GM23338 (cell line): ENCODE results near the gene PLXNC1. TPM values are rescaled to one million over a fixed set of nuclear protein-coding genes. Genes with fewer than 3 reads are reported as not detected.

Experiments used
- ATAC-seq: fragments of 200-7000 bp; cut with Tn5 transposase; 3 replicates; pipeline ENCODE4 v1.9.1; 2020
- DNase-seq: peaks from one replicate; pipeline ENCODE4 v3.0.0-alpha.2; 2015; ENCODE audit warnings: low spot score
- H2AFZ ChIP-seq: fragments of 200-600 bp; sonication (generic); 2 replicates; pipeline ENCODE4 v1.8.0; 2016; ENCODE audit warnings: antibody characterized with exemption, mild to moderate bottlenecking, moderate library complexity
- H3F3A ChIP-seq: fragments of 200-600 bp; sonication (generic); replicated peaks from 2 replicates; pipeline ENCODE4 v1.8.0; 2017; ENCODE audit warnings: antibody characterized with exemption, mixed run types, low read depth
- H3K27ac ChIP-seq: fragments of 200-600 bp; sonication (generic); 2 replicates; pipeline ENCODE4 v1.6.1; 2016; ENCODE audit warnings: low read depth
- H3K27me3 ChIP-seq: fragments of 200-600 bp; sonication (generic); 2 replicates; pipeline ENCODE4 v1.8.0; 2016; ENCODE audit warnings: mild to moderate bottlenecking, mixed run types, moderate library complexity; ENCODE audit not compliant: insufficient read depth
- H3K36me3 ChIP-seq: fragments of 200-600 bp; sonication (generic); 2 replicates; pipeline ENCODE4 v1.8.0; 2016; ENCODE audit warnings: mild to moderate bottlenecking; ENCODE audit not compliant: insufficient read depth
- H3K4me1 ChIP-seq: fragments of 200-600 bp; sonication (generic); 2 replicates; pipeline ENCODE4 v1.8.0; 2016; ENCODE audit warnings: mild to moderate bottlenecking, moderate library complexity; ENCODE audit not compliant: insufficient read depth
- H3K4me2 ChIP-seq: fragments of 200-600 bp; sonication (generic); 2 replicates; pipeline ENCODE4 v1.7.1; 2017; ENCODE audit warnings: mixed run types
- H3K4me3 ChIP-seq: fragments of 200-600 bp; sonication (generic); 2 replicates; pipeline ENCODE4 v1.6.1; 2016; ENCODE audit warnings: mixed run types
- H3K79me2 ChIP-seq: fragments of 200-600 bp; sonication (generic); replicated peaks from 2 replicates; pipeline ENCODE4 v1.8.0; 2017; ENCODE audit warnings: mild to moderate bottlenecking; ENCODE audit not compliant: insufficient read depth
- H3K9me2 ChIP-seq: fragments of 200-600 bp; sonication (generic); 2 replicates; pipeline ENCODE4 v1.8.0; 2017; ENCODE audit not compliant: insufficient read depth
- H4K20me1 ChIP-seq: fragments of 200-600 bp; sonication (generic); replicated peaks from 2 replicates; pipeline ENCODE4 v1.8.0; 2017; ENCODE audit warnings: mild to moderate bottlenecking; ENCODE audit not compliant: insufficient read depth
- H3K27ac Mint-ChIP-seq: 2 replicates; pipeline ENCODE4 v1.8.0; 2020; ENCODE audit warnings: inconsistent platforms, mild to moderate bottlenecking, moderate library complexity, mixed read lengths
- H3K27me3 Mint-ChIP-seq: 3 replicates; pipeline ENCODE4 v1.8.0; 2022; ENCODE audit warnings: low read depth, mild to moderate bottlenecking, moderate library complexity, mixed read lengths, inconsistent platforms; ENCODE audit not compliant: insufficient read depth, poor library complexity
- H3K36me3 Mint-ChIP-seq: 3 replicates; pipeline ENCODE4 v1.8.0; 2021; ENCODE audit warnings: low read depth, mild to moderate bottlenecking, inconsistent platforms, moderate library complexity, mixed read lengths
- H3K4me1 Mint-ChIP-seq: 3 replicates; pipeline ENCODE4 v1.8.0; 2020; ENCODE audit warnings: mild to moderate bottlenecking, inconsistent platforms, mixed read lengths
- H3K4me3 Mint-ChIP-seq: 3 replicates; pipeline ENCODE4 v1.8.0; 2021; ENCODE audit warnings: moderate library complexity, mild to moderate bottlenecking, inconsistent platforms, mixed read lengths
- H3K9me3 Mint-ChIP-seq: 3 replicates; pipeline ENCODE4 v1.8.0; 2020; ENCODE audit warnings: moderate library complexity, mild to moderate bottlenecking, inconsistent platforms, mixed read lengths
- EZH2 ChIP-seq: fragments of 200-600 bp; sonication (generic); IDR thresholded peaks from one replicate; pipeline ENCODE4 v1.8.0; 2017; ENCODE audit warnings: antibody characterized with exemption, mild to moderate bottlenecking, low read depth; ENCODE audit not compliant: unreplicated experiment
- EZH2phosphoT487 ChIP-seq: fragments of 200-600 bp; sonication (generic); IDR thresholded peaks from one replicate; pipeline ENCODE4 v1.8.1; 2018; ENCODE audit warnings: antibody characterized with exemption; ENCODE audit not compliant: unreplicated experiment
- STAT1 ChIP-seq: IDR thresholded peaks from one replicate; pipeline ENCODE4 v1.6.1; 2016; ENCODE audit warnings: antibody characterized with exemption; ENCODE audit not compliant: unreplicated experiment
- ZNF114 ChIP-seq: fragments of 250-450 bp; sonication (Bioruptor Pico); IDR thresholded peaks from 2 replicates; pipeline ENCODE4 v1.5.0; 2020; ENCODE audit warnings: mild to moderate bottlenecking, moderate library complexity
- ZNF331 ChIP-seq: fragments of 250-450 bp; sonication (Bioruptor Pico); IDR thresholded peaks from 2 replicates; pipeline ENCODE4 v1.5.0; 2020; ENCODE audit warnings: low read depth, mild to moderate bottlenecking, moderate library complexity
- polyA plus RNA-seq: library from polyadenylated mRNA; unstranded; fragments of >200 nt; fragmentation: Nextera tagmentation; extraction: Ambion mirVana; gene quantifications from 2 replicates; pipeline ENCODE4 v1.2.1, GENCODE V29; 2016
- total RNA-seq: library from RNA; depleted of rRNA; stranded (reverse); fragments of >200 nt; shearing (Covaris generic); gene quantifications from 2 replicates; pipeline ENCODE4 v1.2.3, GENCODE V29; 2014
- TF ChIP-seq, protein P1 (sequence below): fragments of 250-450 bp; sonication (Bioruptor Pico); IDR thresholded peaks from 2 replicates; pipeline ENCODE4 v1.5.0; 2020; ENCODE audit warnings: mild to moderate bottlenecking, moderate library complexity
- TF ChIP-seq, protein P2 (sequence below), 2 experiments: fragments of 200-600 bp in 1 of 2; sonication (generic) in 1 of 2; conservative IDR thresholded peaks; 2 replicates each; pipeline versions ENCODE4 v1.5.1 to v1.6.1; 2016 to 2017; ENCODE audit warnings: antibody characterized with exemption in 2 of 2, low read depth in 2 of 2, mild to moderate bottlenecking in 2 of 2, moderate library complexity in 1 of 2

PLXNC1 gene
- total and polyA plus RNA-seq, 2 experiments from 2014 or later: 1.9 to 6.5 TPM

DNA sequence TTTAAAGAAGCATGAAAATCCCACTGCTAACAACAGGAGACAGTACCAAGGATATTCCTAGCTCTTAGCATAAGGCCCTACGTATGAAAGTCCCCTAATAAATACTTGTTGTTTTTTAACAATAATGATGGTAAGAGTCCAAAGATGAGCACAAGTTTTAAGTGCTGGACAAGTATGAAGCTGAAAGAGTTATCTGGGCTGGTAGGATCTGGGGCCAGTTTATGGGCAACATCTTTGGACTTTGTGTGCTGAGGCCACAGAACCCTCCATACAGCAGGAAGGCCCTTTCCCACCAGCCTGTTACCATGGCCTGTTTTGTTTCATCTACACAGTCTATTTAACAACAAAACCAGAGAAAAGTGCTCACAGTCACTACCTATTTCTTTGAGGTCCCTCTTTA, 12.5 kb upstream of the PLXNC1 start (continued):
- TF ChIP-seq, protein P1, sequence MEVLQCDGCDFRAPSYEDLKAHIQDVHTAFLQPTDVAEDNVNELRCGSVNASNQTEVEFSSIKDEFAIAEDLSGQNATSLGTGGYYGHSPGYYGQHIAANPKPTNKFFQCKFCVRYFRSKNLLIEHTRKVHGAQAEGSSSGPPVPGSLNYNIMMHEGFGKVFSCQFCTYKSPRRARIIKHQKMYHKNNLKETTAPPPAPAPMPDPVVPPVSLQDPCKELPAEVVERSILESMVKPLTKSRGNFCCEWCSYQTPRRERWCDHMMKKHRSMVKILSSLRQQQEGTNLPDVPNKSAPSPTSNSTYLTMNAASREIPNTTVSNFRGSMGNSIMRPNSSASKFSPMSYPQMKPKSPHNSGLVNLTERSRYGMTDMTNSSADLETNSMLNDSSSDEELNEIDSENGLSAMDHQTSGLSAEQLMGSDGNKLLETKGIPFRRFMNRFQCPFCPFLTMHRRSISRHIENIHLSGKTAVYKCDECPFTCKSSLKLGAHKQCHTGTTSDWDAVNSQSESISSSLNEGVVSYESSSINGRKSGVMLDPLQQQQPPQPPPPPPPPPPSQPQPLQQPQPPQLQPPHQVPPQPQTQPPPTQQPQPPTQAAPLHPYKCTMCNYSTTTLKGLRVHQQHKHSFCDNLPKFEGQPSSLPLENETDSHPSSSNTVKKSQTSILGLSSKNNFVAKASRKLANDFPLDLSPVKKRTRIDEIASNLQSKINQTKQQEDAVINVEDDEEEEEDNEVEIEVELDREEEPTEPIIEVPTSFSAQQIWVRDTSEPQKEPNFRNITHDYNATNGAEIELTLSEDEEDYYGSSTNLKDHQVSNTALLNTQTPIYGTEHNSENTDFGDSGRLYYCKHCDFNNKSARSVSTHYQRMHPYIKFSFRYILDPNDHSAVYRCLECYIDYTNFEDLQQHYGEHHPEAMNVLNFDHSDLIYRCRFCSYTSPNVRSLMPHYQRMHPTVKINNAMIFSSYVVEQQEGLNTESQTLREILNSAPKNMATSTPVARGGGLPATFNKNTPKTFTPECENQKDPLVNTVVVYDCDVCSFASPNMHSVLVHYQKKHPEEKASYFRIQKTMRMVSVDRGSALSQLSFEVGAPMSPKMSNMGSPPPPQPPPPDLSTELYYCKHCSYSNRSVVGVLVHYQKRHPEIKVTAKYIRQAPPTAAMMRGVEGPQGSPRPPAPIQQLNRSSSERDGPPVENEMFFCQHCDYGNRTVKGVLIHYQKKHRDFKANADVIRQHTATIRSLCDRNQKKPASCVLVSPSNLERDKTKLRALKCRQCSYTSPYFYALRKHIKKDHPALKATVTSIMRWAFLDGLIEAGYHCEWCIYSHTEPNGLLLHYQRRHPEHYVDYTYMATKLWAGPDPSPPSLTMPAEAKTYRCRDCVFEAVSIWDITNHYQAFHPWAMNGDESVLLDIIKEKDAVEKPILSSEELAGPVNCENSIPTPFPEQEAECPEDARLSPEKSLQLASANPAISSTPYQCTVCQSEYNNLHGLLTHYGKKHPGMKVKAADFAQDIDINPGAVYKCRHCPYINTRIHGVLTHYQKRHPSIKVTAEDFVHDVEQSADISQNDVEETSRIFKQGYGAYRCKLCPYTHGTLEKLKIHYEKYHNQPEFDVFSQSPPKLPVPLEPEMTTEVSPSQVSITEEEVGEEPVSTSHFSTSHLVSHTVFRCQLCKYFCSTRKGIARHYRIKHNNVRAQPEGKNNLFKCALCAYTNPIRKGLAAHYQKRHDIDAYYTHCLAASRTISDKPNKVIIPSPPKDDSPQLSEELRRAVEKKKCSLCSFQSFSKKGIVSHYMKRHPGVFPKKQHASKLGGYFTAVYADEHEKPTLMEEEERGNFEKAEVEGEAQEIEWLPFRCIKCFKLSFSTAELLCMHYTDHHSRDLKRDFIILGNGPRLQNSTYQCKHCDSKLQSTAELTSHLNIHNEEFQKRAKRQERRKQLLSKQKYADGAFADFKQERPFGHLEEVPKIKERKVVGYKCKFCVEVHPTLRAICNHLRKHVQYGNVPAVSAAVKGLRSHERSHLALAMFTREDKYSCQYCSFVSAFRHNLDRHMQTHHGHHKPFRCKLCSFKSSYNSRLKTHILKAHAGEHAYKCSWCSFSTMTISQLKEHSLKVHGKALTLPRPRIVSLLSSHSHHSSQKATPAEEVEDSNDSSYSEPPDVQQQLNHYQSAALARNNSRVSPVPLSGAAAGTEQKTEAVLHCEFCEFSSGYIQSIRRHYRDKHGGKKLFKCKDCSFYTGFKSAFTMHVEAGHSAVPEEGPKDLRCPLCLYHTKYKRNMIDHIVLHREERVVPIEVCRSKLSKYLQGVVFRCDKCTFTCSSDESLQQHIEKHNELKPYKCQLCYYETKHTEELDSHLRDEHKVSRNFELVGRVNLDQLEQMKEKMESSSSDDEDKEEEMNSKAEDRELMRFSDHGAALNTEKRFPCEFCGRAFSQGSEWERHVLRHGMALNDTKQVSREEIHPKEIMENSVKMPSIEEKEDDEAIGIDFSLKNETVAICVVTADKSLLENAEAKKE (CRISPR knock-in tag): no peak
- TF ChIP-seq EZH2 (no peak), STAT1 (no peak)

DNA sequence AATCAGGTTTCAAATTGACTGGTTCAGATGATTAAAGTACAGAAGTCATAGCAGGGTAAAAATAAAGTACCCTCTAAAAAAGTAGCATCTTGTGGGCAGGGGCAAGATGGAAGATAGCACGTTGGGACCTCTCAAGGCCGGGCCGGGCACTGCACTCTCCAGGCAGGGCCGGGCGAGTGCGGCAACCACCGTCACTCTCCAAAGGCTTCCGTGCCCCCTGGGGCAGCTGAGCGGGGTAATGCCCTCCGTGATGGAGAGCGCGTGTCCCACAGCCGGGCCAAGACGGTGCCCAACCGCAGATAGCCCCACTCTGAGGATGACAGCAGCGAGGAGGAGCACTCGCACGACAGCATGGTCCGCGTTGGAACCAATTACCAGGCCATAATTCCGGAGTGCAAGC, 8.6 kb upstream of the PLXNC1 start:
- Histone ChIP-seq H4K20me1 (no peaks in the 10 kb centered on the region), H3K79me2 (no peaks in the 10 kb centered on the region), H2AFZ (no peak overlapping the region; the same call in 1 of the 2 replicates), H3K4me2 (no peak overlapping the region), H3K36me3 (no peaks in the 10 kb centered on the region), H3K27ac (no peak overlapping the region), H3K4me3 (no peak overlapping the region), H3K9me2 (no peaks in the 10 kb centered on the region), H3K27me3 (peaks cover 13% of the 10 kb centered on the region), H3F3A (no peaks in the 10 kb centered on the region), H3K4me1 (no peaks in the 10 kb centered on the region)
- Mint-ChIP-seq H3K27ac (no peak overlapping the region), H3K27me3 (peaks cover 6% of the 10 kb centered on the region), H3K4me1 (no peaks in the 10 kb centered on the region; the same call in 2 of the 3 replicates), H3K4me3 (no peak overlapping the region), H3K9me3 (no peaks in the 10 kb centered on the region; the same call in 2 of the 3 replicates), H3K36me3 (no peaks in the 10 kb centered on the region)
- peak; percentile 31 for DNase-seq
- peak; percentile 77 for ATAC-seq
- TF ChIP-seq, protein P2, sequence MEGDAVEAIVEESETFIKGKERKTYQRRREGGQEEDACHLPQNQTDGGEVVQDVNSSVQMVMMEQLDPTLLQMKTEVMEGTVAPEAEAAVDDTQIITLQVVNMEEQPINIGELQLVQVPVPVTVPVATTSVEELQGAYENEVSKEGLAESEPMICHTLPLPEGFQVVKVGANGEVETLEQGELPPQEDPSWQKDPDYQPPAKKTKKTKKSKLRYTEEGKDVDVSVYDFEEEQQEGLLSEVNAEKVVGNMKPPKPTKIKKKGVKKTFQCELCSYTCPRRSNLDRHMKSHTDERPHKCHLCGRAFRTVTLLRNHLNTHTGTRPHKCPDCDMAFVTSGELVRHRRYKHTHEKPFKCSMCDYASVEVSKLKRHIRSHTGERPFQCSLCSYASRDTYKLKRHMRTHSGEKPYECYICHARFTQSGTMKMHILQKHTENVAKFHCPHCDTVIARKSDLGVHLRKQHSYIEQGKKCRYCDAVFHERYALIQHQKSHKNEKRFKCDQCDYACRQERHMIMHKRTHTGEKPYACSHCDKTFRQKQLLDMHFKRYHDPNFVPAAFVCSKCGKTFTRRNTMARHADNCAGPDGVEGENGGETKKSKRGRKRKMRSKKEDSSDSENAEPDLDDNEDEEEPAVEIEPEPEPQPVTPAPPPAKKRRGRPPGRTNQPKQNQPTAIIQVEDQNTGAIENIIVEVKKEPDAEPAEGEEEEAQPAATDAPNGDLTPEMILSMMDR (conservative IDR thresholded peaks at IDR 0.05; ENCODE audit: low read depth in 2 of 2): 0 out of 4 replicates have a peak, but pooled peaks of 1 of the 2 experiments have one; percentile 3
- no peak for TF ChIP-seq ZNF331 (CRISPR knock-in tag)
- TF ChIP-seq EZH2phosphoT487: no peak
- TF ChIP-seq, protein P1 (CRISPR knock-in tag): no peak
- TF ChIP-seq ZNF114 (CRISPR knock-in tag): no peak
